Karpas-422 (cell line): ENCODE measurements around the gene HRH2. TPM values are rescaled to one million over a fixed set of nuclear protein-coding genes. Genes with fewer than 3 reads are reported as not detected.

ENCODE experiments used
- DNase-seq: peaks from one replicate; pipeline ENCODE4 v3.0.0-alpha.2; 2015
- H2AFZ ChIP-seq: fragments of 200-600 bp; sonication (generic); 2 replicates; pipeline ENCODE4 v1.6.1; 2014; ENCODE audit warnings: antibody characterized with exemption, low read length, mixed read lengths
- H3K27ac ChIP-seq: fragments of 200-600 bp; sonication (generic); 2 replicates; pipeline ENCODE4 v1.5.1; 2014; ENCODE audit warnings: mild to moderate bottlenecking, low read length, moderate library complexity
- H3K27me3 ChIP-seq: fragments of 200-600 bp; sonication (generic); 2 replicates; pipeline ENCODE4 v1.6.1; 2014; ENCODE audit warnings: low read length, mixed read lengths
- H3K36me3 ChIP-seq: fragments of 200-600 bp; sonication (generic); 2 replicates; pipeline ENCODE4 v1.6.1; 2014; ENCODE audit warnings: low read length, mixed read lengths; ENCODE audit not compliant: insufficient read depth
- H3K4me1 ChIP-seq: fragments of 200-600 bp; sonication (generic); 2 replicates; pipeline ENCODE4 v1.6.1; 2014; ENCODE audit warnings: mild to moderate bottlenecking, low read length, mixed read lengths
- H3K4me2 ChIP-seq: fragments of 200-600 bp; sonication (generic); 2 replicates; pipeline ENCODE4 v1.6.1; 2014; ENCODE audit warnings: low read length, low read depth, mild to moderate bottlenecking; ENCODE audit not compliant: poor library complexity, severe bottlenecking
- H3K4me3 ChIP-seq: fragments of 200-600 bp; sonication (generic); 2 replicates; pipeline ENCODE4 v1.5.1; 2014; ENCODE audit warnings: mild to moderate bottlenecking, antibody characterized with exemption, low read length, mixed read lengths
- H3K79me2 ChIP-seq: fragments of 200-600 bp; sonication (generic); 2 replicates; pipeline ENCODE4 v1.6.1; 2014; ENCODE audit warnings: mild to moderate bottlenecking, low read length, mixed read lengths
- H3K9ac ChIP-seq: fragments of 200-600 bp; sonication (generic); 2 replicates; pipeline ENCODE4 v1.6.0; 2014; ENCODE audit warnings: low read length
- H3K9me2 ChIP-seq: fragments of 200-600 bp; sonication (generic), shearing (Covaris generic); replicated peaks from 2 replicates; pipeline ENCODE4 v1.6.0; 2014; ENCODE audit warnings: mild to moderate bottlenecking, low read length, moderate library complexity; ENCODE audit not compliant: insufficient read depth
- H3K9me3 ChIP-seq: fragments of 300-700, 200-600 bp; sonication (generic); 2 replicates; pipeline ENCODE4 v1.6.1; 2014; ENCODE audit warnings: low read length, mixed read lengths
- H4K20me1 ChIP-seq: fragments of 200-600 bp; sonication (generic); 2 replicates; pipeline ENCODE4 v1.6.1; 2014; ENCODE audit warnings: mild to moderate bottlenecking, antibody characterized with exemption, low read length, low read depth; ENCODE audit not compliant: insufficient read depth
- total RNA-seq: library from RNA; depleted of rRNA; stranded (reverse); fragments of >200 nt; shearing (Covaris generic); gene quantifications from 2 replicates; pipeline ENCODE4 v1.2.3, GENCODE V29; 2014; ENCODE audit warnings: low replicate concordance

The HRH2 gene
- total RNA-seq, 1 experiment from 2014 or later: not detected

GRCh38 chr5:175734016-175734415 is 76.1 kb downstream of the HRH2 start:
- Histone ChIP-seq H3K9me3 (no peaks in the 10 kb centered on the region), H3K27ac (no peak overlapping the region), H2AFZ (no peak overlapping the region), H3K36me3 (no peaks in the 10 kb centered on the region), H3K4me2 (no peak overlapping the region), H3K4me3 (no peak overlapping the region), H3K79me2 (no peaks in the 10 kb centered on the region), H3K9ac (no peak overlapping the region), H3K27me3 (no peaks in the 10 kb centered on the region), H4K20me1 (no peaks in the 10 kb centered on the region), H3K9me2 (no peaks in the 10 kb centered on the region), H3K4me1 (no peaks in the 10 kb centered on the region)
- no peak for DNase-seq

- Histone ChIP-seq H3K27me3 (no peaks in the 10 kb centered on the region), H3K4me2 (no peak overlapping the region), H3K9me3 (no peaks in the 10 kb centered on the region), H3K4me1 (no peaks in the 10 kb centered on the region), H3K9ac (no peak overlapping the region), H3K4me3 (no peak overlapping the region), H3K79me2 (no peaks in the 10 kb centered on the region), H3K36me3 (no peaks in the 10 kb centered on the region), H3K9me2 (no peaks in the 10 kb centered on the region), H2AFZ (no peak overlapping the region), H4K20me1 (no peaks in the 10 kb centered on the region), H3K27ac (no peak overlapping the region)
- no peak for DNase-seq
These were observed 76.6 kb downstream of the HRH2 start for GRCh38 chr5:175734501-175734900.

- Histone ChIP-seq H3K79me2 (no peaks in the 10 kb centered on the region), H2AFZ (no peak overlapping the region), H3K4me2 (no peak overlapping the region), H3K27ac (no peak overlapping the region), H3K9me2 (no peaks in the 10 kb centered on the region), H3K36me3 (no peaks in the 10 kb centered on the region), H3K9me3 (no peaks in the 10 kb centered on the region), H3K4me1 (no peaks in the 10 kb centered on the region), H3K4me3 (no peak overlapping the region), H3K27me3 (no peaks in the 10 kb centered on the region), H4K20me1 (no peaks in the 10 kb centered on the region), H3K9ac (no peak overlapping the region)
- no peak for DNase-seq
These were observed 77.8 kb downstream of the HRH2 start for GRCh38 chr5:175735701-175736100.

GRCh38 chr5:175736652-175737051 is 78.8 kb downstream of the HRH2 start:
- DNase-seq: no peak
- H3K9me3 ChIP-seq: no peaks in the 10 kb centered on the region
- no peaks in the 10 kb centered on the region for H3K36me3 ChIP-seq
- no peaks in the 10 kb centered on the region for H3K4me1 ChIP-seq
- H3K79me2 ChIP-seq: no peaks in the 10 kb centered on the region
- no peak overlapping the region for H2AFZ ChIP-seq
- H3K9ac ChIP-seq: no peak overlapping the region
- no peaks in the 10 kb centered on the region for H4K20me1 ChIP-seq
- no peaks in the 10 kb centered on the region for H3K9me2 ChIP-seq
- no peak overlapping the region for H3K27ac ChIP-seq
- no peak overlapping the region for H3K4me2 ChIP-seq
- no peaks in the 10 kb centered on the region for H3K27me3 ChIP-seq
- H3K4me3 ChIP-seq: no peak overlapping the region

GRCh38 chr5:175737481-175737880 is 79.6 kb downstream of the HRH2 start:
- no peaks in the 10 kb centered on the region for H3K9me3 ChIP-seq
- no peak overlapping the region for H3K4me2 ChIP-seq
- H3K9ac ChIP-seq: no peak overlapping the region
- H3K4me3 ChIP-seq: no peak overlapping the region
- no peaks in the 10 kb centered on the region for H4K20me1 ChIP-seq
- H3K27ac ChIP-seq: no peak overlapping the region
- no peaks in the 10 kb centered on the region for H3K27me3 ChIP-seq
- H2AFZ ChIP-seq: no peak overlapping the region
- no peaks in the 10 kb centered on the region for H3K36me3 ChIP-seq
- no peak for DNase-seq
- H3K79me2 ChIP-seq: no peaks in the 10 kb centered on the region
- no peaks in the 10 kb centered on the region for H3K9me2 ChIP-seq
- H3K4me1 ChIP-seq: no peaks in the 10 kb centered on the region

GRCh38 chr5:175738126-175738525 is 80.3 kb downstream of the HRH2 start:
- H3K27me3 ChIP-seq: no peaks in the 10 kb centered on the region
- no peaks in the 10 kb centered on the region for H3K4me1 ChIP-seq
- H3K9ac ChIP-seq: no peak overlapping the region
- no peak for DNase-seq
- H3K9me3 ChIP-seq: no peaks in the 10 kb centered on the region
- no peak overlapping the region for H3K27ac ChIP-seq
- no peaks in the 10 kb centered on the region for H4K20me1 ChIP-seq
- no peak overlapping the region for H3K4me2 ChIP-seq
- H3K4me3 ChIP-seq: no peak overlapping the region
- H3K79me2 ChIP-seq: no peaks in the 10 kb centered on the region
- H3K36me3 ChIP-seq: no peaks in the 10 kb centered on the region
- H2AFZ ChIP-seq: no peak overlapping the region
- H3K9me2 ChIP-seq: no peaks in the 10 kb centered on the region

GRCh38 chr5:175738602-175739133 is 80.8 kb downstream of the HRH2 start:
- Histone ChIP-seq H3K4me3 (no peak overlapping the region), H3K9me3 (no peaks in the 10 kb centered on the region), H3K9me2 (no peaks in the 10 kb centered on the region), H3K27me3 (no peaks in the 10 kb centered on the region), H4K20me1 (no peaks in the 10 kb centered on the region), H3K36me3 (no peaks in the 10 kb centered on the region), H3K9ac (no peak overlapping the region), H3K4me2 (no peak overlapping the region), H3K27ac (no peak overlapping the region), H3K79me2 (no peaks in the 10 kb centered on the region), H3K4me1 (no peaks in the 10 kb centered on the region), H2AFZ (no peak overlapping the region)
- no peak for DNase-seq

GRCh38 chr5:175740014-175740413 is 82.1 kb downstream of the HRH2 start:
- Histone ChIP-seq H2AFZ (no peak overlapping the region), H3K36me3 (no peaks in the 10 kb centered on the region), H3K4me2 (no peak overlapping the region), H4K20me1 (no peaks in the 10 kb centered on the region), H3K4me3 (no peak overlapping the region), H3K79me2 (no peaks in the 10 kb centered on the region), H3K9me3 (no peaks in the 10 kb centered on the region), H3K4me1 (no peaks in the 10 kb centered on the region), H3K27me3 (no peaks in the 10 kb centered on the region), H3K9ac (no peak overlapping the region), H3K9me2 (no peaks in the 10 kb centered on the region), H3K27ac (no peak overlapping the region)
- DNase-seq: no peak

GRCh38 chr5:175741556-175741955 is 83.7 kb downstream of the HRH2 start:
- Histone ChIP-seq H2AFZ (no peak overlapping the region), H4K20me1 (no peaks in the 10 kb centered on the region), H3K4me2 (no peak overlapping the region), H3K4me1 (no peaks in the 10 kb centered on the region), H3K27ac (no peak overlapping the region), H3K27me3 (no peaks in the 10 kb centered on the region), H3K9me3 (no peaks in the 10 kb centered on the region), H3K36me3 (no peaks in the 10 kb centered on the region), H3K9ac (no peak overlapping the region), H3K4me3 (no peak overlapping the region), H3K9me2 (no peaks in the 10 kb centered on the region), H3K79me2 (no peaks in the 10 kb centered on the region)
- no peak for DNase-seq
